ENCODE data around the gene CLCNKA. TPM values are rescaled to one million over a fixed set of nuclear protein-coding genes. Genes with fewer than 3 reads are reported as not detected.
A peak's percentile ranks its signal among the peaks of the same experiment; 100 is the strongest.
"Not testable (repeated sequence)": the region's sequence is repeated elsewhere in the genome, so short reads cannot be mapped to it uniquely, and the experiment has no call there.

Gene CLCNKA
- total RNA-seq, 1 donor from 2014 or later, result 0.20 TPM

GRCh38 chr1:16042096-16042495, 20.3 kb downstream of the CLCNKA start:
- no peak for DNase-seq

GRCh38 chr1:16042654-16043053, 20.8 kb downstream of the CLCNKA start:
- DNase-seq, result not testable (repeated sequence)

GRCh38 chr1:16043521-16043920, 21.7 kb downstream of the CLCNKA start, which contains the start of gene CLCNKB:
Gene CLCNKB (plus strand): TSS chr1:16043782. CDS start chr1:16044493, 711 bp downstream.
- no peak for DNase-seq

- no peak for DNase-seq
Measured at GRCh38 chr1:16043950-16044349, 22.1 kb downstream of the CLCNKA start.

GRCh38 chr1:16046842-16047241, 25.0 kb downstream of the CLCNKA start:
- no peak for DNase-seq

DNA sequence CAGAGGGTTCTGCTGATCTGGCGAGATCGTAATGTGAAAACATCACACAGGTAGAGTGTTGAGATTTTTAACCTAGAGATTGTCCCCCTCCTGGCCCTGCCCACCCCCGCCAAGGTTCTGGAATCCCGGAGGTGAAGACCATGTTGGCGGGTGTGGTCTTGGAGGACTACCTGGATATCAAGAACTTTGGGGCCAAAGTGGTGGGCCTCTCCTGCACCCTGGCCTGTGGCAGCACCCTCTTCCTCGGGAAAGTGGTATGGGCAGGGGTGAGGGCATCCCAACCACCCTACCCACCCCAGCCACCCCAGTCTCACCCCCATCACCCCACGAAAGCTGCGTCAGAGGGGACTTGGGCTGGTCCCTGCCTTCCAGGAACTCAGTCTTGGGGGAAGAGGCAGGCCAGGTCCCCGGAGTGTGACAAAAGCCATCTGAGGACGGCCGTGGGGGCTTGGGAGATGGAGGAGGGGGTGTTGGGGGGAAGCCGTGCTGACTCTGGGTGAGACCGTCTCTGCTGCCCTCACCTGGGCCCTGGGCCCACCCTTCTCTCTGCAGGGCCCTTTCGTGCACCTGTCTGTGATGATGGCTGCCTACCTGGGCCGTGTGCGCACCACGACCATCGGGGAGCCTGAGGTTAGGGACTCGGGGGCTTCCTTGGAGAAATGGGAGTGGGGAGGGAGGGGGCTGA, 26.1 kb downstream of the CLCNKA start:
- no peak for DNase-seq

GRCh38 chr1:16048573-16049189, 26.8 kb downstream of the CLCNKA start:
- no peak for DNase-seq

DNA sequence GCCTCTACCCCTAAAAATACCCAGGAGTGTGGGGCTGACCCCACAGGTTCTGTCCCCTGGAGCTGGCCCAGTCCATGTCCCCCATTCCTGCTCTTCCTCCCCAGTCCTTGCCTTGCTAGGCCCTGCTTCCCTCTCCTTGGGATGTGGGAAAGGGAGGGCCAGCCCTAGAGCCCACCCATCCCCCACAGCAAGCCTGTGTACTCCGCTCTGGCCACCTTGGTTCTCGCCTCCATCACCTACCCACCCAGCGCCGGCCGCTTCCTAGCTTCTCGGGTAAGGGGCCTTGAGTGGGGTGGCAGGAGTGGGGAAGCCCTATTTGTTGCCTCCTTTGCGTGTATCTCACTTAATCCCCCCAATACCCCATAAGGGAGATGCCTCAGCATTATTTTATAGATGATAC, 28.5 kb downstream of the CLCNKA start:
- no peak for DNase-seq

GRCh38 chr1:16051039-16051438, 29.2 kb downstream of the CLCNKA start:
- DNase-seq, result no peak

GRCh38 chr1:16051949-16052348, 30.1 kb downstream of the CLCNKA start:
- DNase-seq, result not testable (repeated sequence)

DNA sequence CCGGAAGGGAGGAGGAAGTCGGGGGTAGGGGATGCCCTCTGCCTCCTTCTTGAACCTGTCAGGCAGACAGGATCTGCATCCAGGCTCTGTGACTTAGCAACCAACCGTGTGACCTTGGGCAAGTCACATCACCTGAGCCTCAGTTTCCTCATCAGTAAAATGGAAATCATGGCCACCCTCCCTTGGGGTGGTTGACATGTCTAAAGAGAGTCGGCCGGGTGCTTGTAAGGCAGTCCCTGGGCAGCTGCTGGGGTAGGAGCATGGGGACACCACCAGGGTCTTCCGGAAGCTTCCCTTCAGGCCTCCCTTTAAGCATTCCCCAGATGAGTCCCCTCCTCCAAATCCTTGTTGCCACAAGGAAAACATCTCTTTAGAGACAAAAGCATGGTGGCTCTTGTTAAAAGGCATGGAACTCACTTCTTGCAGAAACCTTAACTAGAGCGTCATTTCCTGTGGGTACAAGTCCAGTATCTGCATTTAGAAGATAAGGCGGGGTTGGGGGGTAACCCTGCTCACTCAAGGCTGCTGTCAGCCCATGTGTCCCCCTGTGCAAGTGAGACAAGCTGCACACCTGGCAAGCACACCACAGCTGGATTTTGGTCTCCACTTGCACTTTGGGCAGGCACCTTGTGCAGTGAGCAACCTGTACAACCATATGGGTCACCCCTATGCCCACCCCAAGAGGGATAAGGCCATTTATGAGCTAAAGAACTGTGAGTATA, 32.1 kb downstream of the CLCNKA start:
- no peak for DNase-seq

DNA sequence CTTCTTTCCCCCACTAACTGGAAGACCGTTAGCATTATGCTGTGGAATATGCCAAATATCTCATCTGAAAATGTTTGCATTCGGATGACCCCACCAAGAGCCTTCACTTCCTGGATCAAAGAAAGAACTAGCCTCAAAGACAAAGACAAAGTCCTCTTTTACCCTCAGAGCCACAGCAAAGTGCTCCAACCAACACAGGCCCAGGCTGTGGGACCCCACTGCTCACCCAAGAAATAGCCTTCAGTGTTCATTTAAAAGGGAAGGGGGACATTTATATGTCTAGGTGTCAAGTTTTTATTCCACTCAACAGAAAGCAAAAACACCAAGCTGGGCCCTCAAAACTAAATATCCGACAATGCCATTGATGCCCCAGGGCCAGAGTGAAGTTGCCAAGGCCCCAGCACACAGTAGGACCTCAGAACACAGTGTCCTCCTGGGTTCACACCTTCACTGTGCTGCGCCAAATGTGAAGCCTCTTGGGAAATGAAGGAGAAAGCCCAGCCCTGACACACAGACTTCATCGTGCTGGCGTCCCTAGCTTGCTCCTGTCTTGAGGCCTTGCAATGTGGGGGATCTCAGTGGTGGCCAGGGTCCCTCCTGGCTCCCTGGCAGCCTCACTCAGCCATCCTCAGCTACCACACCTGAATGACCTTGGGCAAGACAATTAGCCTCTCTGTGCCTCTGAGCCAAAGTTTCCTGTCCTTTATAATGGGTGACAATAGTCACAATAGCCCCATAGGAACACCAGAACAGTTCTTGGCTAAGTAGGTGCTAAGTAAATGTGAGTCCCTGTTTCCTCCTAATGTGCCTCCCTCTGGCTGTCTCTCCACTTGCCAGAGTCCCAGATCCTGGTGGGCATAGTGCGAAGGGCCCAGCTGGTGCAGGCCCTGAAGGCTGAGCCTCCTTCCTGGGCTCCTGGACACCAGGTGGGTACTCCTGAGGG, 33.0 kb downstream of the CLCNKA start:
- DNase-seq, result no peak

- DNase-seq, result peak; percentile 31
Measured at GRCh38 chr1:16055613-16056520, 34.0 kb downstream of the CLCNKA start.

DNA sequence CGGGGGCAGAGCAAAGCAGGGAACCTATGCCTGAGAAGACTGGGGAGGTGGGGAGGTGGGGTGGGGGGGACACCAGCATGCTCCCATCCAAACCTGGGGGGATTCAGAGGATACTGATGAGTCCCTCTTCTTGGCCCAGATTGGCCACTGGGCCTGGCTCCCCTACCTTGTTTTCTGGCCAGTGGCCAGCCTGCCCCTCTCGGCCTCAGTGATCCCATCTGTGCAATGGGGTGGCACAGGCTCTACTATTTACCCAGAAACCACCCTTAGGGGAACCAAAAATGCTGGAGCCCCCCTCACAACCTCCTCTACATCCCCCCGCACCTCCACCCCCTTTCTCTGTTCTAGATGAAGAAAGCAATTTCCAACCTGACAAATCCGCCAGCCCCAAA, 34.7 kb downstream of the CLCNKA start:
- DNase-seq, result not testable (repeated sequence)

DNA sequence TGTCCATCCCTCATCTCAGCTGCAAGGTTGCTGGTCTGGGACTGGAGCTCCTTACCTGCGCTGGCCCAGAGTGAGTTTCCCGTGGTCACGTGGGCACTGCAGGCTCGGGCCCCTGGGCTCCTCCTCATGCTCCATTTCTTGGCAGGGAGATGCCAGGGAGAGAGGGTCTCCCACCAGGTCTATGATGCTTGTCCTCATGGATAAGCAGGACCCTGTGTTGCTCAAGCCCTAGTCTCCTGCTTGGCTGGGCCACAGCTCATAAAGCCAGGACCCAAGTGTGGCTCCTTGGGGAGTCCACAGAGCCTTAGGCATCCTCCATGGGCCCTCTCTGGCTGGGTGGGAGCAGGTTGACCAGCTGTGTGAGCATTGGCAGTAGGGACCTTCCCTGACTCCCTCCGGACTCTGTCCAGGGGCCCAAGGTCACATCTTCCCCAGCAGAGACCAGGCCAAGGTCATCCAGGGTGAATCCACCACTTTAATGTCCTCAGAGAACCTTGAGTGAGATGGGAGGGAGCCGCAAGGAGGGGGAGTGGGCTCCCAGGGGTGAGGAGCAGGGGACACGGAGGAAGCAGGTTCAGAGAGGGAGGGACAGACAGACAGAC, 35.6 kb downstream of the CLCNKA start:
- DNase-seq, result not testable (repeated sequence)

DNA sequence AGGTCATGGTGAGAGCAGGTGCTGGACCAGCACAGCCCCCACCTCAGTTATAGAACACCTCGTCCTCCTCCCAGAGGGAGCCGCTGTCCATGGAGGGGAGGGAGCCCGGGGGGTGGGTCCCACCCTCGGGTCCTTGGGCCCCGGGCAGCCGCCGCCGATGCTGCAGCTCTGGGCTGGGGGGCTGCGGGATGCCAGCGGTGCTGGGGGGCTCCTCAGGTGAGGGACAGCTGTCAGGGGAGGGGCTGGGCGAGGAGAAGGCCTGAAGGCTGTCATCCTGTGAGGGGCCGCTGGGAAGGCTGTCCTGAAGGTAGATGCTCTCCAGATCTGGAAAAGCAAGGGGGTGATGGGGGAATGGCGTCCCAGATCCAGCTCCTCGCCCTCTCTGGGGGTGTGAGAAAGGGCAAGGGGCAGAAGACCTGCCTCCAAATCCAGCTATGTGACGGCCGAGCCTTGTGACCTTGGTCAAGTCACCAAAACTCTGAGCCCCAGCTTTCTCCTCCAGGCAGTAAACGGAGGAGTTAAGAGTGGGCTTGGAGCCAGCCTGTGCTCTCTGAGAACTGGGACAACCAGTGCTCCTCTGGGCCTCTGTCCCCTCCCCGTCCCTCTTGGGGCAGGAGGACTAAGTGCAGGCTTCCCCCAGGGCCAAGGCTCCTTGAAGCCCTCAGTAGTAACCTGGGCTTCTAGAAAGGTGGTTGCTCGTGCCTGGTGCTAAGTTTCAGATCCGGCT, 36.7 kb downstream of the CLCNKA start:
- DNase-seq, result not testable (repeated sequence)

DNA sequence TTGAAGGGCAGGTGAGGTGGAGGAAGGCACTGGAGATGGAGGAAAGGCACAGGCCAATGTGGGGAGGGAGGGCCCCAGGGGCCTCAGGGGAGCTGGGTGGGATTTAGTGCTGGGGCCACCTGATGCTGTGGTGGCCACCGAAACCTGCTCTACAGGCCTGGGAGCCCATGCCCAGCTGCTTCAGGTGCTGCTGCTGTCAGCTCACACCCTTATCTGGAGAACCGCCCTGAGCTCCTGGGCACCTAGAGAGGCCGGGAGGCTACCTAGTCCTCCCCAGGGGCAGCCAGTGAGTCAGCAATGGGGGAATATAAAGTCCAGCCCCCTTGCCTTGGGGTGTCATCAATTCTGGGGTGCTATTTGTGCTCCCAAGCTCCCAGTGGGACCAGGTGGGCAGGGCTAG, 39.4 kb downstream of the CLCNKA start:
- no peak for DNase-seq

DNA sequence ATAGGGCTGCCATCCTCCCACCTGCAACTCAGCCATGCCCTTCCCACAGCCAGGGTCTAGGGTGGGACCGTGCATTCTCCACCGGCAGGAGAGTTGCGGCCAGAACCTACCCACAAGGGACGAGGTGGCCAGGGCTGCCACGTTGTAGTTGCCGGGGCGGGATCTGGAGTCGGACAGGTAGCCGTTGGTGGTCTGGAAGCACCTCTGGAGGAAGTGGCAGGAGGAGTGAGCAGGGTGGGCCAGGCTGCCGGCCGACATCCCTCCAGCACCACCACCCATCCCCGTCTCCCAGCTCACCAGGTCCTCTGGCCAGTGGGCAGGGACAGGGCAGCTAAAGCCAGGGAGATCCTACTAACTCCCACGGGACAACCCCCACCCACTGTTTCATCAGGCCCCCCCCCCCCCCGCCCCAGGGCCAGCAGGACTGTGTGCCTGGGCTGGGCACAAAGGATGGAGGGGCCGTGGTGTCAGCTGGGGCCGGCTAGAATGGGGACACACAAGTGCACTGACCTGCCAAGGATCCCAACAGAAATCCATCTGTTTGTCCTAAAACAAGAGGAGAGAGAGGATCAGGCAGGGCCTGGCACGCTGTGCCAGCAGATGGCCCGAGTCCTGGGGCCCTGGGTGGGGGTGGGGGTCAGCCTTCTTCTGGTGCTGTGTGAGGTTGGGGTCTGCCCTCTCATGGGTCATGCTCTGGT, 40.3 kb downstream of the CLCNKA start:
- not testable (repeated sequence) for DNase-seq

- DNase-seq, result not testable (repeated sequence)
Measured at GRCh38 chr1:16062687-16063075, 40.8 kb downstream of the CLCNKA start.
